ENCODE data around the gene ARHGAP25.

GRCh38 chr2:68686178-68686577 is 48.4 kb upstream of the ARHGAP25 start:
- no peak for TF ChIP-seq POLR2A (IDR thresholded peaks at IDR 0.05; ENCODE audit: low read depth, low read length)
- no peak for TF ChIP-seq TAF1 (IDR thresholded peaks at IDR 0.05; ENCODE audit: borderline replicate concordance, low read depth, low read length)
- no peak for TF ChIP-seq POLR2AphosphoS5 (IDR thresholded peaks at IDR 0.05; ENCODE audit: low read depth, low read length)

Data from GM12892 (cell line).